ENCODE measurements around the gene SIPA1.

DNA sequence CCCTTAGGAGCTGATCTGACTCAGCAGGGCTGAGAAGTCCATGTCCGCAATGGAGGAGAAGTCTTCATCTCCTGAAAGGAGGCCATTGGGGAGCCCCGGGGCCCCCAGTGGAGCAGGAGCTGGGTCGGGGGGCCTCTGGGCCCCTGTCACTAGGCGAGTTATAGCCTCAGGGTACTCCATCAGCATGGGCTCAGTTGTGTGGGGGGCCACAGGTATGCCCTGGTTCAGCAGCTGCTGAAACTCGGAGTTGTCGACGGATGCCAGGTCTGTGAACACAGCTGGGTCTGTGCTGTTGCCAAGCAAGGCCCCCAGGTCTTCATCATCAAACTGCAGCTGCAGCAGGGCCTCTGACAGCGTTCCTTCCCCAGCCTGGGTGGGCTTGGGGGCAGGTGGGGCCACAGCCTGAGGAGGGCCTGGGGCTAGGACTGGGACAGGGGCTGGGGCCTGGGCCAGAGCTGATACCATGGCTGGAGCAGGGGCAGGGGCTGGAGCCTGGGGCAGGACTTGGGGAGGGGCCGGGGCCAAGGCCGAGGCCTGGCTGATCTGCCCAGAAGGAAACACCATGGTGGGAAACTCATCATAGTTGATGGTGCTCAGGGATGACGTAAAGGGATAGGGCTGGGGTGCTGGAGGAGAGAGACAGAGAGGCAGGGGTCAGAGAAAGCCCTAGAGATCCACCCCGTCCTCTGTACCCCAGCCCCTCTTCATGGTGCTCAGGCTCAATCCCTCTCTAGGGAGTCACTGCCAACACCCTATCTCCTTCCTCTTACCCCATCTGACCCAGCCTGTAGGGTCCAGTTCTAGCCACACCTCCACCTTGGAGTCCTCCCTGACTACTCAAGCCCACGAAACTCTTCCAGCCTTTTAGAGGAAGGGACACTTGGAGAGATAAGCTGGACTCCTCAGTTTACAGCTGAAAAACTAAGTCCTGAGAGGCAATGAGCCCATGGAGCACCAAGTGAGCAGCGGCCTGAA lies 16.8 kb downstream of the SIPA1 start:
- TF ChIP-seq, protein P1, sequence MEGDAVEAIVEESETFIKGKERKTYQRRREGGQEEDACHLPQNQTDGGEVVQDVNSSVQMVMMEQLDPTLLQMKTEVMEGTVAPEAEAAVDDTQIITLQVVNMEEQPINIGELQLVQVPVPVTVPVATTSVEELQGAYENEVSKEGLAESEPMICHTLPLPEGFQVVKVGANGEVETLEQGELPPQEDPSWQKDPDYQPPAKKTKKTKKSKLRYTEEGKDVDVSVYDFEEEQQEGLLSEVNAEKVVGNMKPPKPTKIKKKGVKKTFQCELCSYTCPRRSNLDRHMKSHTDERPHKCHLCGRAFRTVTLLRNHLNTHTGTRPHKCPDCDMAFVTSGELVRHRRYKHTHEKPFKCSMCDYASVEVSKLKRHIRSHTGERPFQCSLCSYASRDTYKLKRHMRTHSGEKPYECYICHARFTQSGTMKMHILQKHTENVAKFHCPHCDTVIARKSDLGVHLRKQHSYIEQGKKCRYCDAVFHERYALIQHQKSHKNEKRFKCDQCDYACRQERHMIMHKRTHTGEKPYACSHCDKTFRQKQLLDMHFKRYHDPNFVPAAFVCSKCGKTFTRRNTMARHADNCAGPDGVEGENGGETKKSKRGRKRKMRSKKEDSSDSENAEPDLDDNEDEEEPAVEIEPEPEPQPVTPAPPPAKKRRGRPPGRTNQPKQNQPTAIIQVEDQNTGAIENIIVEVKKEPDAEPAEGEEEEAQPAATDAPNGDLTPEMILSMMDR (conservative IDR thresholded peaks at IDR 0.05 in 1 of 2, IDR thresholded peaks at IDR 0.05 in 1 of 2; ENCODE audit: extremely low read depth in 1 of 2, insufficient read depth in 1 of 2, low read depth in 1 of 2, low read length in 2 of 2): no peak
- no peak for TF ChIP-seq EZH2 (IDR thresholded peaks at IDR 0.05; ENCODE audit: borderline replicate concordance, low read length)
